DMS53 (cell line): ENCODE results near the gene PHLPP2.

Source experiments
- DNase-seq: peaks from one replicate; lab custom pipeline; 2025; lab: John Stamatoyannopoulos, UW

The PHLPP2 gene, protein sequence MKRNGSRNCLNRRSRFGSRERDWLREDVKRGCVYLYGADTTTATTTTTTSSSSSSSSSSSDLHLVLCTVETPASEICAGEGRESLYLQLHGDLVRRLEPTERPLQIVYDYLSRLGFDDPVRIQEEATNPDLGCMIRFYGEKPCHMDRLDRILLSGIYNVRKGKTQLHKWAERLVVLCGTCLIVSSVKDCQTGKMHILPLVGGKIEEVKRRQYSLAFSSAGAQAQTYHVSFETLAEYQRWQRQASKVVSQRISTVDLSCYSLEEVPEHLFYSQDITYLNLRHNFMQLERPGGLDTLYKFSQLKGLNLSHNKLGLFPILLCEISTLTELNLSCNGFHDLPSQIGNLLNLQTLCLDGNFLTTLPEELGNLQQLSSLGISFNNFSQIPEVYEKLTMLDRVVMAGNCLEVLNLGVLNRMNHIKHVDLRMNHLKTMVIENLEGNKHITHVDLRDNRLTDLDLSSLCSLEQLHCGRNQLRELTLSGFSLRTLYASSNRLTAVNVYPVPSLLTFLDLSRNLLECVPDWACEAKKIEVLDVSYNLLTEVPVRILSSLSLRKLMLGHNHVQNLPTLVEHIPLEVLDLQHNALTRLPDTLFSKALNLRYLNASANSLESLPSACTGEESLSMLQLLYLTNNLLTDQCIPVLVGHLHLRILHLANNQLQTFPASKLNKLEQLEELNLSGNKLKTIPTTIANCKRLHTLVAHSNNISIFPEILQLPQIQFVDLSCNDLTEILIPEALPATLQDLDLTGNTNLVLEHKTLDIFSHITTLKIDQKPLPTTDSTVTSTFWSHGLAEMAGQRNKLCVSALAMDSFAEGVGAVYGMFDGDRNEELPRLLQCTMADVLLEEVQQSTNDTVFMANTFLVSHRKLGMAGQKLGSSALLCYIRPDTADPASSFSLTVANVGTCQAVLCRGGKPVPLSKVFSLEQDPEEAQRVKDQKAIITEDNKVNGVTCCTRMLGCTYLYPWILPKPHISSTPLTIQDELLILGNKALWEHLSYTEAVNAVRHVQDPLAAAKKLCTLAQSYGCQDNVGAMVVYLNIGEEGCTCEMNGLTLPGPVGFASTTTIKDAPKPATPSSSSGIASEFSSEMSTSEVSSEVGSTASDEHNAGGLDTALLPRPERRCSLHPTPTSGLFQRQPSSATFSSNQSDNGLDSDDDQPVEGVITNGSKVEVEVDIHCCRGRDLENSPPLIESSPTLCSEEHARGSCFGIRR (N-terminal part only)

DNA sequence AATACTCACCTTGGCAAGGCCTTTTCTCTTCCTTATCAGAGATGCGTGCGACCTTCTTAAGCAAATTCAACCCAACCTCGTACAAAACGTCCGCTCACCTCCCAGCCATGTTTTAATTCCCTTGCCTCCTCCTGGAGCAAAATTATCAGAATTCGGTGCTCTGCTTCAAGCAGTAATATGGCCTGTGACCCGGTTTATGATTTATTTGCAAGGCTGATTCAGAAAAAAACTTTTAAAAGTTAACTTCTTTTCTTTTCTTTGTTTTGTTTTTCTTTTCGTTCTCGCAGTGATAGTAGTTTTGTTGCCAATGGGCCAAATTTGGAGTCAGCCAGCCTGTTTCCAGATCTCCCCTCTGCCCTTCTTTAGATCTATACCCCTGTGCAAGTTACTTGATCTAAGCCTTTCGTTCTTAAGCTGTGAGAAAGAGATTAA lies at the start of gene PHLPP2:
TSS of gene PHLPP2 (minus strand) at position 382 of the 432 bp plus-strand sequence. CDS start 9,906 bp downstream, outside the sequence.
- DNase-seq: no peak

DNA sequence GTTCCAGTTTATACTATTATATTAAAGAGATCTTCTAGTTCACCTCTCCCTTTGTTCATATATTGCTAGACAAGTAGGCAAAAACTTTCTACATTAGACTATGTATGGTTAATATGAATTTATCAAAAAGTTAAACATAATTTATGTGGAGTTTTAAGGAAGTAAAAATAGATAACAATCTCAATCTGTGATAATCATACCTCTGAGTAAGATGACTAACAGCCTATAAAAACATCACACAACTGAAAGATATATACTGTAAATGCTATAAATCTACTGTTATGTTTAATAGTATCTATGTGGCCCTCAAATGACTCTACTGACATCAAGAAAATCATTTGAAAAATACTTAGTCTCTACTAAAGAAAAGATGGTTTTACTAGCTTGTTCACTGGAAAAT lies 47.1 kb upstream of the PHLPP2 start:
- no peak for DNase-seq

DNA sequence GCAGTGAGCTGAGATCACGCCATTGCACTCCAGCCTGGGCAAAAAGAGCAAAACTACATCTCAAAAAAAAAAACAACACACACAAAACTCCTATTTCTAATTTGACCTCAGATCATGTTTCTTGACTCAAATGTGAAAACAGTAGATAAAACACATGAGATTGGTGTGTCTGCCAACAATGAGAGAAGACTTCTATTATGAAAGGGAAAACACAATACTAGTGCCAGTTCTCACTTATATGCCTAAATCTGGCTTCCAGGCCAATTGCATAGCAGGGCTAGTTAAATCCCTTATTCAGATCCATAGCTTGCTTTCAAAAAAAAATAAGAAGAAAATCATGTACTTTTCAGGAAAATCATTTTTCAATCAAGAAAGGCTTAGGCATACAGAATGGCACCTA lies 44.7 kb upstream of the PHLPP2 start:
- no peak for DNase-seq

DNA sequence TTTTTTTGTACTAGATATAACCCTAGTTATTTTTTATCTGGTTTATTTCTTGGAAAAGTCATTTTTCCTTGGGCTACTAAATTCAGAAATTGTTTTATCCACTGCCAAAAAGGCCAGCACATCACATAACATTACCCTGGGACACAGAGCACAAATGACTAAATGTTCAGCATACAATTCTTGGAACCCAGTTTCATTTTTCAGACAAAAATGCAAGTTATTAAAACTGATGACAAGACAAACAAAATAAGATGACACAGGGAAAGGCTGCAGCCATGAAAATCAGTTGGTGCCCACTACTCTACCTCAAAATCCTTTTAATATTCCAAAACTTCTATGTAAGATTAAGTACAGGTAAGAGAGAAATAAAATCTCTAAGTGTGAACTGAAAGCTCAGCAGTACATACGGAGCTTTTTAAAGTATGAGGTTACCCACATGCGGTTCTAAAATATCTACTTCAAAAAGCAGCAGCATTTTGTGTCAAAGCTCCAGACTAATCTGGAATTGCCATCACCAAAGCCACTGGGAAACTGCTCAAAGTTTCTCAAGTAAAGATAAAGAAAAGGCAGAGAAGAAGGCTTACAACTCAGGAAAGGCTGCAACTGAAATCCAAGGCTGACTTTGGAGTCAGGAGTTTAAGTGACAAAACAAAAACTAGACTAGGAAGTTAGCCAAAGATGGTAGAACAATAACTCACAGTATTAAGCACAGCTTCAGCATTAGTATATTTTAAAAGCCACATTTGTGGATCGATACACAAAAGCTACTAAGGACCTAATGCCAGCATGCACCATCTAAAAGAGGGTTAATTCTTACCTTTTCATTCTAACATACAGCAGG lies 42.8 kb upstream of the PHLPP2 start:
- no peak for DNase-seq

DNA sequence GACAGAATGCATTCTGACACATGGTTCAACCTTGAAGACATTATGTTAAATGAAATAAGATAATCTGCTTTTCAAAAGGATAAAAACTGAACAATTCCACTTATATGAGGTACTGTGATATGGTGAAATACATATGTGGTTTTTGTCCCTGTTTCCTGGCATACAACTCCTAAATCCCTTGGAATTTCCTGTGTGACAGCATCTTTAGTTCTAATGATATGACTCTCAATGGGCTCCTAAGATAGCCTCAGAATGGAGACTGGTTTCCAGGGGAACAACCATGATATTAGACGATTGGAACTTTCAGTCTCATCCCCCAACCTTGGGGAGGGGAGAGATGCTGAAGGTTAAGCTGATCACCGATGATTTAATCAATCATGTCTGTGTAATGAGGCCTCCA lies 37.7 kb upstream of the PHLPP2 start:
- no peak for DNase-seq

DNA sequence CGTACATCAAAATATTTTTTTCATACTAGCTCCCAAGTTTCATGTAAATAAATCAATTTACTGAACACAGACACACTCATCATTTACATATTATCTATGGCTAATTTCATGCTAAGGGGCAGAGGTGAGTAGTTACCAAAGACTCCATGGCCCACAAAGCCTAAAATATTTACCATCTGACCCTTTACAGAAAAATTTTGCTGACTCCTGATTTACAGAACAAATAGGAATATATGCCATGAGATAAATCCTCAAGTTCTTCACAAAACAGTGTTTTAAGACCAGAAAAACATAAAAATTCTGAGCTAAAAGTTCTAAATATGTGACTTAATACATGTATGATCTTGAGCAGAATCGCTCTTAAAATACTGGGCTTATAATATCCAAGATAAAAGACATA lies 36.6 kb upstream of the PHLPP2 start:
- no peak for DNase-seq

DNA sequence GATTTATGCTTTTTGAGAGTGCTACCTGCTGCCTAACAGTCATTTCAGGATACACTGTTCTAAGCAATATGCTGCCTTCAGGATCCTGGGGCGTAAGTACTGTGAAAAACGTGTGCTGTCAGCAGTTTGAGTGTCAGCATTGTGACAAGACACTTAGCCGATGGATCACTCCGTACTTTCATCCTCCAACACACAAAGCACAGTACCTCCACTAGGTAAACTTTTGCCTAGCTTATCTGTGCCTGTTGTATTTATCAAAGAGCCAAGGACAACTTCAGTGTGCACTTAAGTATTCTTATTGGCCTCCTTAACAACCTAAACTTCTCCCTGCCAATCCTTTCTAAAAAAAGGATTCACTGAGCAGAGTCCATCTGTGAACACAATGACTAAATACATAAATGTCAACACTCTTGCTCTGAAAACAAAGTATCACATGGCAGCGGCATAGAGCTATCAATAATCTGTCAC lies 33.8 kb upstream of the PHLPP2 start:
- peak; percentile 19 for DNase-seq

DNA sequence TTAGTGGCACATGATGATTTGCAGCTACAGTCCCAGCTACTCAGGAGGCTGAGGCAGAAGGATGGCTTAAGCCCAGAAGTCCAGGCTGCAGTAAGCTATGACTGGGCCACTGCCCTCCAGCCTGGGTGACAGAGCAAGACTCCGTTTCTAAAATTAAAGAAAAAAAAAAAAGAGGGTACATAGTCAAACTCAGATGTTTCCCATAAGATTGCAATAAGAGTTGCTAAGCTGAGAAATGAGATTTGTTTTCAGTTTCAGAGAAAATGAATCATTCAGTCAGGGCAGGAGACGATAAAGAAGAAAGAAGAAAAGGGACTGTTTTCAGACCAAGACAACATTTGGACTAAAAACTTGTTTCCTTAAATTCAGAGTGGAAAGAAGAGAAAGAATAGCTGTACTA lies 30.2 kb upstream of the PHLPP2 start:
- no peak for DNase-seq

DNA sequence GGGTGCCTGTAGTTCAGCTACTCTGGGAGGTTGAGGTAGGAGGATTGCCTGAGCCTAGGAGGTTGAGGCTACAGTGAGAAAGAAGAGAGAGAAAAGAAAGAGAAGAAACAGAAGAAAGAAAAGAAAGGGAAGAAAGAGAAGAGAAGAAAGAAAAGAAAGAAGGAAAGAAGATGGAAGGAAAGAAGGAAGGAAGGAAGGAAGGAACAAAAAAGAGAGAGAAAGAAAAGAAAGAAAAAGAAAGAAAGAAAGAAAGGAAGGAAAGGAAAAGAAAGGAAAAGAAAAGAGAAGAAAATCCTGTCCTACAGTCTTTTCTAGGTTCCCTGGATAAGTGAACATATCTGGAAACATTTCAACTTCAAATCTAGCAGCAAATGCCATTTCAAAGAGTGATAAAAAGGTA lies 29.6 kb upstream of the PHLPP2 start:
- DNase-seq: no peak

DNA sequence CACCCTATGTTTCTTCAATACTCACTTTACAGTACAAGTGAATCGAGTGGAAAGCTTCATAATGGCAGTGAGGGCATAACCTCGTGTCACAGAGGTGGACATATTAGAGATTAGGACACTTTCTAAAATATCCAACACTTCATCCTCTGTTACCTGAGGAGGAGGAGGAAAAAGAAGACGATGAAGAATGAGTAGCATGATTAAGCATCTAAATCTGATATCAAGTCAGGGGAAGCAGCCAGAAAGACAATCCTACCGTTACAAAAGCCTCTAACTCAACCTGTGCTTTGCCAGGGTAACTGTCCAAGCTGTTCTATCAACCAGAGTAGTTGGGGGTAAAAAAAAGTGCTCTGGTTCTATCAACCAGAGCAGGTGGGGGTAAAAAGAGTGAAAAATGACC lies 23.7 kb upstream of the PHLPP2 start:
- no peak for DNase-seq

DNA sequence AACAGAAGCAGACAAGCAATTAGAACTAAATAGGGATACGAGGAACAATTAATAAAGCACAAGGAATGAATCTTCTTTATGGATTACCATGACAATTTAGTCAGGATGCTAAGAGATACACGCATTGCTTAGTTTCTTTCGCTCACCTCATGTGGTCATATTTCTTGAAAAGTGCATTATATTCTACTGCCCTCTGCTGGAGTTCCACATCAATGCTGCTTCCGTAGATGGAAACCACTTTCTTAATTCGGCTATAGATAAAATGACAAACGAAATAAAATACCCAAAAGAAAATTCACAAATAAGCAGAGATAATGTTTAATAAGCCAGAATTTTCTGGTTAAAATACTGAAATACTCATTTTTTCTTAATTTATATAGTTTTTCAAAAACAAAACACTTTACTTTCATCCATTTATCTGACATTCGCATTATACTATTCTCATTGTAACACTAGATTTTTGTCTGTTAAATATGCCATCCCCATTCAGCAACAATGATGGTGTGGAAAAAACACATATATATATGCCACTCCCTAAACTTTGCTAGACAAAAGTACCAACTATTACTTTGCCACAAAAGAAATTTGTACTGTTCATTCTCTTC lies 22.0 kb upstream of the PHLPP2 start:
- DNase-seq: peak; percentile 60

DNA sequence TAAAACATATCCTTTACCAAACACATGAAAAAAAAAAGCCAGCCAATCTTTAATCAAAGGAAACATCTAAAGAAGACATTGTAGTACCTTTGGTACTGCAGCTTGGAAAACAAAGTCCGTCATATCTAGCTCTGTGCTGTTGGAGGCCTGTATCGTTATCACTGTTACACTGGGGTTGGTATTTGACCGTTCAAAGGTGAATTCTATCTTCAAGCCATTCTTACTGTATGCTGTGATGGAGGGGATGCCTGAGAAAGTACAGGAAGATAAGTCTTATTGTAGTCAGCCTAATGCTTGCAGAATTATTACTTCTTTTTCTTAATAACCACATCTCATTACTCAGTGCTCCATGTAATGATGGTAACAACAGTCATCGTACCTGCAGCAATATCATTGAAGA lies 14.4 kb upstream of the PHLPP2 start:
- DNase-seq: no peak

DNA sequence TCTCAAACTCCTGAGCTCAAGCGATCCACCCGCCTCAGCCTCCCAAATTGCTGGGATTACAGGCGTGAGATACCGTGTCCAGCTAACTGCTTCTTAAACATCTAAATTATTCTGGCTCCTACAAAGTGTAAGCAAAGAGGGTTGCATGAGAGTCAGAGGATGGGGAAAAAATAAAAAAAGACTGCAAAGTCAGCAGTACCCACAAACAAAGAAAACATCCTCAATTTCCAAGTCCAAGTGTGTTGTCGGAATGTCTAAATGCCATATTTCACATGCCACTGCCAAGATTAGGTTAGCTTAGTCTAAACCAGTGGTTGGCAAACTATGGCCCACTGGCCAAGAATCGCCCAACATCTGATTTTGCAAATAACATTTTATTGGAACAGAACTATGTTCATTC lies 13.0 kb upstream of the PHLPP2 start:
- DNase-seq: no peak

DNA sequence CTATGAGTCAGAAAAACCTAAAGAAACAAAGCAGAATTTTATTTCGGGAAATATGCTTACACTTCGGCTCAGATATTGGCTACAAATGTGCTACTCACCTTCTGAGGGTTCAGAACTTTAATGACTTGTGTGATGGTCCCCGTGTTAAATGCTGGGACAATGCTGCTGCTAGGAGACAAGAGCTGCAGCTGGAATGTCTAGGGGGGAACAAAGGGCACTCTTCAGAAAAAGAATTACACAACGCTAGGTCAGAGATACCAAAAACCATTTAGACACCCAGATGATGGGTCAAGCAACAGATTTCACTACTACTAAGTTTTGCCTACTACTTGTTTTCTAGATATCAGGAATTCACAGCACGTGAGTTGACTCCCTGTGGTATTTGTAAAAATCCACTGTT lies 10.0 kb upstream of the PHLPP2 start:
- no peak for DNase-seq

DNA sequence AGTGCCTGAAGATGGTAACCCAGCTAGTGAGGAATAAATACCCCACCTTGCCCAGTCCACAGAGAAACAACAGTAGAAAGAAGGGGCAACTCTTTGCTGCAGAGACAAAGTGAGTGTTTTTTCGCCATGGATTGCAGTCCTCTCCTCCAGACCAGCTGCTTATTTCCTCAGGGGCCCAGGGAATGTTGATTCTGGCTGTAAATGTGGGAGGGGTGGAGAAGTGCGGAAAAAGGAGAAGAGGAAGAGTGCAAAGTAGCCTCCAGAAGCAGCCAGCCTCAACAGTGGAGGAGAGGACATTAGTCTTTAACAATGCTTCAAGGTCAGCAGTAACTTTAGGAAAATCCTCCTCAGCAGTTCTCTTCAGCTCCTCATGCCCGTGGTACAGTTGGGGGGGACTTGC lies 8.1 kb upstream of the PHLPP2 start:
- DNase-seq: no peak

DNA sequence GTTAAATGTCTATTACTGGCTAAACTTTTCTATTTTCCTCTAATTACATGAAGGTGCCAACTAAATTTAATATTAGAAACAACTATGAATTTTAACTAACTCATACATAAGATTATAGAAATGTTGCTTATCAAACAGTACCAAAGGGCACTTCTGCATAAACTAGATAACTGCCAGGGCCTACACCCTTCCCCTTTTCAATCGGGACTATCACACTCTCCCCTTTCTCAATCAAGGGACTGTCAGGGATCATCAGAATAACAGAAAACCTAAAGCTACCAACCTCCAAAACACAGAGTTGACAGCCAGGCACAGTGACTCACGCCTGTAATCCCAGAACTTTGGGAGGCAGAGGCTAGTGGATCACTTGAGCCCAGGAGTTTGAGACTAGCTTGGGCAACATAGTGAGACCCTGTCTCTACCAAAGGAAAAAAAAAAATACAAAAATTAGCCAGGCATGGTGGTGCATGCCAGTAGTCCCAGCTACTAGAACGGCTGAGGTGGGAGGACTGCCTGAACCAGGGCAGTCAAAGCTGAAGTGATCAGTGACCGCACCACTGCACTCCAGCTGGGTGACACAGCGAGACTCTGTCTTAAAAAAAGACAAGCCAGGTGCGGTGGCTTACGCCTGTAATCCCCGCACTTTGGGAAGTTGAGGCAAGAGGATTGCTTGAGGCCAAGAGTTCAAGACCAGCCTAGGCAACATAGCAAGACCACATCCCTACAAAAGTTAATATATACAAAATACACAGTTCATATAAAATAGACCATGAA lies 3.2 kb upstream of the PHLPP2 start:
- DNase-seq: no peak

DNA sequence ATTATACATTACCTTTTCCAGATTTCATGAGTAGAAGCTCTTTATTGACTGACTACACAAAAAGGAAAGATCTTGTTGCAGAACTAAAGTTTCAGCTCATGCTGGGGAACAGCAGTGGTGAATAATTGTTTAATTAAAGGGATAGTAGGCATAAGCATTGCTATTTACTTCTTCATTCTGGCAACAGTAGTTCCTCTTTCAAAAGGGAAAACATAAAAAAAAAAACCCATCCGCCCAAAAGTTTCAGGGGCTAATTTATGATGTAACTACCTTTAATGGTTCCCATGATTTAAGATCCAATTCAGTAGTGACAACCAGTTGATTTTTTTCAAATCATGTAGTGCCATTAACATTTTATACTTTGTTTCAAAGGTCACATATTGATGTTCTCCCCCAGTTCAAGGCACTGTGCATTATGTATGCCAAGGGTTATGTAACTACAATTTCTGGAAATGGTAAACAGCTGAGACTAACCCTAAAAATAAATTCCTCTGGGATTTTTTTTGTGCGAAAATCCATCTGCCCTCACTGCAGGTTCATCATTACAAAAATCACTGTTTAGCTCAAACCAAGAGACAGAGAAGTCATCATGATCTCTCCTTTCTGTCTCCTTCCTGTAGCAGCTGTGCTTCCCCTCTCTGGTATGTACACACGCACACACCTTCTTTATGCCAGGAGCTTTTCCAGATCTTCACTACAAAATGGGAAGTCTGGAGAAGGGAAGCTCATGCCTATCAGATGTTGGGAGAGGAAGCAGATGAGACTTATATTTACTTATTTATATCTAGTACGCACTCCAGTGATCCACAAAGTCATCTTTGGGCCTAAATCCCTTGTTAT lies 2.2 kb upstream of the PHLPP2 start:
- DNase-seq: peak; percentile 16

DNA sequence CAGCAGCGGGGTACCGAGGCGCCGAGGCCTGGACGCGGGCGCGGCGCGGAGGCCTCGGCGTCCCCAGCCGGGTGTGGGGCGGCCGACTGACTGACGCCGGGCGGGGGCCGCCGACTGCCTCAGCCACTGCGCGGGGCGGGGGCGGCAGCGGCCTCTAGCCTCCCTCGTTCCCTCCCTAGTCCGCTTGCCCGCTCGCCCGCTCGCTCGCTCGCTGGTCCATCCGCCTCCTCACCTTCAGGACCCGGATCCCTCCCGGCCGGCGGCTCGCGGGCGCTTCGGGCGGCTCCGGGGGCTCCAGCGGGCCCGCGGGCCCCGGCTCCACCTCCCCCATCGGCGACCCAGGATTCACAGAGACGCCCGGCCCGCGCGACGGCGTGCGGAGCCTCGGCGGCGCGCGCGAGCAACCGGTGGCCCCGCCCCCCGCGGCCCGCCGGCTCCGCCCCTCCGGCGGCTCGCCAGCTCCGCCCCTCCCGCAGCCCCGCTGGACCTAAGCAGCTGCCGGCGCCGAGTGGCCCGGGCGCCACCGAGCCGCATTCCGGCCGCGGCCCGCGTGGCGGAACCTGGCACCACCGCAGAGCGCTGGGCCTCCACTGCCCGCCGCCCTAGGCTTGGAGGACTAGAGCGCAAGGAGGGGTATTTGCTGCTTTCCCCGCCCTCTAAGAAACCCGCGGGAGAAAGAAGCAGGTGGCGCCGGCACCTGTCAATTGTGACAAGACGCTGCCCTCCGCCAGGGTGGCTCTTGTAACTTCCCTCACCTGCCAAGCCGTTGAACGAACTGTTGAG lies 773 bp downstream of the PHLPP2 start:
- peak; percentile 87 for DNase-seq
